A673 (cell line): Measurements from ENCODE around the gene DUS1L. TPM values are rescaled to one million over a fixed set of nuclear protein-coding genes. Genes with fewer than 3 reads are reported as not detected.

Experiments
- BruUV-seq: library from RNA; stranded (reverse); fragments of 400-500 nt; replicated peaks from 2 replicates; lab custom pipeline; 2021; lab: Mats Ljungman, UMichigan
- CTCF ChIA-PET: fragments of 300-600 bp; sonication (Branson Sonifier 250); formaldehyde crosslinking; loops from one replicate; lab custom pipeline; 2022; ENCODE audit warnings: antibody characterized with exemption; lab: Charles Lee
- POLR2A ChIA-PET: fragments of 300-600 bp; sonication (Branson Sonifier 250); formaldehyde crosslinking; loops from one replicate; lab custom pipeline; 2022; ENCODE audit warnings: antibody characterized with exemption; ENCODE audit not compliant: low non-redundant PET; lab: Charles Lee
- DNase-seq: peaks from one replicate; pipeline ENCODE4 v3.0.0-alpha.2; 2015; ENCODE audit warnings: low spot score
- H3K27ac ChIP-seq: fragments of 200-600 bp; sonication (generic); 2 replicates; pipeline ENCODE4 v1.5.1; 2016; ENCODE audit warnings: mixed run types, low read depth, mild to moderate bottlenecking, mixed read lengths, antibody characterized with exemption, low read length; ENCODE audit not compliant: poor library complexity, severe bottlenecking
- H3K27me3 ChIP-seq: fragments of 200-600 bp; sonication (generic); replicated peaks from 2 replicates; pipeline ENCODE4 v1.6.1; 2017; ENCODE audit warnings: mixed run types, low read depth, mild to moderate bottlenecking, mixed read lengths, antibody characterized with exemption, low read length; ENCODE audit not compliant: insufficient read depth, poor library complexity
- H3K36me3 ChIP-seq: fragments of 200-600 bp; sonication (generic); 2 replicates; pipeline ENCODE4 v1.6.1; 2016; ENCODE audit warnings: mixed run types, mild to moderate bottlenecking, mixed read lengths, antibody characterized with exemption, low read length; ENCODE audit not compliant: insufficient read depth, poor library complexity, severe bottlenecking
- H3K4me1 ChIP-seq: fragments of 200-600 bp; sonication (generic); 2 replicates; pipeline ENCODE4 v1.6.1; 2017; ENCODE audit warnings: mixed run types, mild to moderate bottlenecking, mixed read lengths, antibody characterized with exemption, low read length; ENCODE audit not compliant: insufficient read depth, poor library complexity, severe bottlenecking
- H3K4me3 ChIP-seq: fragments of 200-600 bp; sonication (generic); 2 replicates; pipeline ENCODE4 v1.5.1; 2016; ENCODE audit warnings: low read depth, mixed run types, mild to moderate bottlenecking, mixed read lengths, low read length; ENCODE audit not compliant: poor library complexity, severe bottlenecking
- H3K9me3 ChIP-seq: fragments of 200-600 bp; sonication (generic); 2 replicates; pipeline ENCODE4 v1.6.1; 2016; ENCODE audit warnings: mixed run types, low read depth, mild to moderate bottlenecking, mixed read lengths, antibody characterized with exemption, low read length; ENCODE audit not compliant: poor library complexity, severe bottlenecking
- CTCF ChIP-seq: fragments of 300-800, 200-600 bp; sonication (generic); conservative IDR thresholded peaks from 2 replicates; pipeline ENCODE4 v1.5.1; 2017; ENCODE audit warnings: low read depth, mild to moderate bottlenecking, antibody characterized with exemption, low read length, moderate library complexity, mixed read lengths
- EZH2 ChIP-seq: fragments of 200-600 bp; sonication (generic); IDR thresholded peaks from 2 replicates; pipeline ENCODE4 v1.6.1; 2017; ENCODE audit warnings: borderline replicate concordance, low read depth, mild to moderate bottlenecking, mixed read lengths, antibody characterized with exemption, low read length; ENCODE audit not compliant: poor library complexity, severe bottlenecking
- intact Hi-C: fragments of 100-400 bp; cut with micrococcal nuclease; formaldehyde crosslinking; loops from one replicate; pipeline ENCODE4 v1.10.0; 2022; ENCODE audit not compliant: unreplicated experiment
- total RNA-seq: library from RNA; stranded (reverse); gene quantifications from 2 replicates; pipeline ENCODE4 v1.2.3, GENCODE V29; 2021

DUS1L gene
- total RNA-seq, 1 experiment from 2014 or later, result 143 TPM

DNA sequence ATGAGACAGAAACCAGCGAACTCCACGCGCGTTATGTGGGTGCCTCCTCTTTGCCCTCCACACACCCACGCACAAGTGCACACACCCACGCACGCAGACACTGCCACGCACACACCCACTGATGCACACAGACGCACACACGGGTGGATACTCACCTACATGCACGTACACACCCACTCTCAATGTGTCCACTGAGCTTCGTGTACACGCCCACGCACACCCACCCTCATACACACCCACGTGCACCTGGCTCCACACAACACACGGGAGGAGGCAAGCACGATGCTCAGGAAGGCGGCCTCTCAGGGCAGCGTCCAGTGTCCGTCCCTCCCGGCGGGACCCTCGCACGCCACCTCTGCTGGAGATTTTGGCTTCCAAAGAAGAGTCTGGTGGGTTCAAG lies 18.2 kb downstream of the DUS1L start:
- Histone ChIP-seq H3K4me3 (no peak overlapping the region), H3K27ac (no peak overlapping the region), H3K27me3 (no peaks in the 10 kb centered on the region), H3K36me3 (peaks cover 25% of the 10 kb centered on the region), H3K4me1 (peaks cover under 1% of the 10 kb centered on the region), H3K9me3 (no peaks in the 10 kb centered on the region)
- ChIA-PET CTCF (no interaction called here), POLR2A (no interaction called here)
- BruUV-seq, result no TSS peak
- no peak for TF ChIP-seq CTCF
- no peak for TF ChIP-seq EZH2
- DNase-seq, result no peak
- intact Hi-C loops, result no loop called here

GRCh38 chr17:82046903-82047302 lies 18.7 kb downstream of the DUS1L start:
- DNase-seq, result no peak

GRCh38 chr17:82045936-82046484 lies 19.6 kb downstream of the DUS1L start:
- Histone ChIP-seq H3K36me3 (peaks cover 25% of the 10 kb centered on the region), H3K9me3 (no peaks in the 10 kb centered on the region), H3K27me3 (no peaks in the 10 kb centered on the region), H3K4me3 (no peak overlapping the region), H3K4me1 (no peaks in the 10 kb centered on the region), H3K27ac (no peak overlapping the region)
- no TSS peak for BruUV-seq
- no peak for TF ChIP-seq EZH2
- POLR2A ChIA-PET, result no interaction called here
- CTCF ChIA-PET, result no interaction called here
- no peak for DNase-seq
- intact Hi-C loops, result no loop called here

More at GRCh38 chr17:82046903-82047302, 18.7 kb downstream of the DUS1L start:
- CTCF ChIA-PET, result no interaction called here
- no TSS peak for BruUV-seq
- no peaks in the 10 kb centered on the region for H3K4me1 ChIP-seq
- no peak for TF ChIP-seq EZH2
- no peak for TF ChIP-seq CTCF
- intact Hi-C loops, result no loop called here
- H3K27me3 ChIP-seq, result no peaks in the 10 kb centered on the region
- peaks cover 25% of the 10 kb centered on the region for H3K36me3 ChIP-seq
- no peak overlapping the region for H3K4me3 ChIP-seq
- POLR2A ChIA-PET, result no interaction called here
- H3K9me3 ChIP-seq, result no peaks in the 10 kb centered on the region
- H3K27ac ChIP-seq, result no peak overlapping the region

DNA sequence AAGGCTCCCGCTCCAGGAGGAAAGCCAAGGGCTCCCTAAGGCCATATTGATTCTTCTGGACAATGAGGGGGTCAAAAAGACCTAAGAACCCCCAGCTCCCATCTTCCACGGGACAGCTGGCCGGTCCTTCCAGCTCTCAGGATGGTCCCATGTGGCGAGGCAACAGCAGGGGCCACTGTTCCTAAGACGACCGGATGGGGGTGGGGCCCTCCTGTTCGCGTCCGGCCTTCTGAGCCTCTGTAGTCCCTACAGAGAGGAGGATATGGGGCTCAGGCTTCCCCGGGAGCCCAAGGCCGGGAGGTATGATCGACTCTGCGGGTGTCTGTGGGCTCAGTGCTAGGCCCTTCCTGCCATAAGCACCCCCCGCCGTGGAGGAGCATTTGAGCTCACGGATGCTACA lies 22.1 kb downstream of the DUS1L start:
- no peak for TF ChIP-seq EZH2
- TF ChIP-seq CTCF, result no peak
- H3K9me3 ChIP-seq, result no peaks in the 10 kb centered on the region
- intact Hi-C loops, result no loop called here

More for the DNA sequence above, 22.1 kb downstream of the DUS1L start:
- CTCF ChIA-PET, result no interaction called here
- no peak overlapping the region for H3K4me3 ChIP-seq
- H3K4me1 ChIP-seq, result no peaks in the 10 kb centered on the region
- DNase-seq, result no peak
- no peak overlapping the region for H3K27ac ChIP-seq
- BruUV-seq, result no TSS peak
- H3K36me3 ChIP-seq, result peaks cover 12% of the 10 kb centered on the region
- POLR2A ChIA-PET, result no interaction called here
- H3K27me3 ChIP-seq, result no peaks in the 10 kb centered on the region
